ENCODE measurements around the gene LTBP1.
"Not testable (repeated sequence)": the region's sequence is repeated elsewhere in the genome, so short reads cannot be mapped to it uniquely, and the experiment has no call there.

The LTBP1 gene

DNA sequence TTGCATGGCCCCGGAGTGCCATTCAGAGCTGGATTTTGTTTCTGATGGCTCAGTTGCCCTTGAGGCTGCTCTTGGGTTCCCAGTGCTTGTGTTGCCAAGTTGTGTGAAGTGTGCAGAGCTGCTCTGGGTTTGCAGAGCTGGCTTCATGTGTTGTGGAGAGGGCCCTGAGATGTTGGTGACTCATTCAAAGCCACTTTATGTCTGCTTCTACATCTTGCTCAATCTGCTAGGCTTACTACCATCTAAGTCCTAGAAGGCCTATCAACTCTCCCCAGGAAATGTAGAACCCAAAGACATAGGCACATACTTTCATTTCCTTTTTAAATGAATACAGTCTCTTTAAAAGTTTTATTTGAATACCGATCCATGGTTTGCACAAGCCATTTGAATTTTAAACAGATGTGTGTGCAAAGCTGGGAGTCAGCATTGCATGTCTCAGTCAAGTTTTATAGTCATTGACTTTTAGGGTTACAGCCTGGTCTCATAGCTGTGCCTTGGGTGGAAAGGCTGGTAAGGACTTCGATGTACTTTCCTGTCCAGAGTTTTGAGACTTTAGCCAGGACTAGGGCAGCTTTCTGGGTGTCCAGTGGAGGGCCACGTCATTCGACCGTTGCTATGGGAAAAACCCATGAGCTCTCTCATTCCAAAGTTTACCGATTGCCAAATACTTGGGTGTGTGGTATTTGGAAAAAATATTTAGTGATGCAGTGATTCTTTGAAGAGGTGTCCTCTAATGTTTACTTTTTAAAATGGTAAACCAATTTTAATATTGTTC is 105.0 kb downstream of the LTBP1 start:
- DNase-seq, result peak; percentile 21

GRCh38 chr2:33052361-33052735 is 105.6 kb downstream of the LTBP1 start:
- DNase-seq, result no peak

GRCh38 chr2:33052795-33053194 is 106.0 kb downstream of the LTBP1 start:
- DNase-seq, result not testable (repeated sequence)

GRCh38 chr2:33056170-33056569 is 109.4 kb downstream of the LTBP1 start:
- no peak for DNase-seq

DNA sequence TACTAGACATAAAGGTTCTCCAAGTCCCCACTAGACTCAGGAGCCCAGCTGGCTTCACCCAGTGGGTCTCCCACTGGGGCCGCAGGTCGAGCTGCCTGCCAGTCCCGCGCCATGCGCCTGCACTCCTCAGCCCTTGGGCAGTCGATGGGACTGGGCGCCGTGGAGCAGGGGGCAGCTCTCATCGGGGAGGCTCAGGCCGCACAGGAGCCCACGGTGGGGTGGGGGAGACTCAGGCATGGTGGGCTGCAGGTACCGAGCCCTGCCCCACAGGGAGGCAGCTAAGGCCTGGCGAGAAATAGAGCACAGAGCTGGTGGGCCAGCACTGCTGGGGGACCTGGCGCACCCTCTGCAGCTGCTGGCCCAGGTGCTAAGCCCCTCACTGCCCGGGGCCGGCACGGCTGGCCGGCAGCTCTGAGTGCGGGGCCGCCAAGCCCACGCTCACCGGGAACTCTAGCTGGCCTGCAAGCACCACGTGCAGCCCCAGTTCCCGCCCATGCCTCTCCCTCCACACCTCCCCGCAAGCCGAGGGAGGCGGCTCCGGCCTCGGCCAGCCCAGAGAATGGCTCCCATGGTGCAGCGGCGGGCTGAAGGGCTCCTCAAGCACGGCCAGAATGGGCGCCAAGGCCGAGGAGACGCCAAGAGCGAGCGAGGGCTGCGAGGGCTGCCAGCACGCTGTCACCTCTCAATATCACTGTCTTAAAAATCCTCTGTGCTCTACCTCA is 110.7 kb downstream of the LTBP1 start:
- DNase-seq, result not testable (repeated sequence)

DNA sequence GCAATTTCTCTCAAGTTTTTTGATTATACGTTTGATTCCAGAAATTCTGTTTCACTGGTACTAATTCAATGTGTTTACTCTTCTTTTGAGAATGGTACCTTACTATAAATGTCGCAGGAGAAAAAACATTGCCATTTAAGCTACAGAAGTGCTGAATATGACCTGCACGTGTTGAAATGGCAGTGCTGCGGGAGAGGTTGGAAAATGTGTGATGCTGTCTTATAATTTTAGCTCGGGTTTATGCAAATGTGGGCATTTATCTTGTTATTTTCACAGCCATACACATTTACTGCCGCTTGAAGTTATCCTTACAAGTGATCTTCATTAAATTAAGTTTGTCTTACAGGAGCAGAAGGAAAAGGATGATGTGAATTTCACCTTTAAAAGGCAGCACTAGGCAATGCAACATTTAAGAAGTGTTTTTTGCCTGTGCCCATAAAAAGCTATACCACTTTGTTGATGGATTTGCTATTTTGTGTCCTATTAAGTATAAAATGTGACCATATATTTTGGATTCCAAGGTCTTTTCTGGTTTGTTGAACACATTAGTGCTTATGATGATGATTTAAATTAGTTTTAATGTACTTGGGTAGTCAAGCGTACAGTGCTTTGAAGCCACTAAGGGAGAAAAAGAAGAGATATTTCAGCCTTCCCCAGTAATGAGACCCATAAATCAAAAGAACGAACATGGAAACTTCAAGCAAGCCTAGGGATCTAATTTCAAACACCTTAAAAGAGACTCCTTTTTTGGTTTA is 112.1 kb downstream of the LTBP1 start:
- no peak for DNase-seq

DNA sequence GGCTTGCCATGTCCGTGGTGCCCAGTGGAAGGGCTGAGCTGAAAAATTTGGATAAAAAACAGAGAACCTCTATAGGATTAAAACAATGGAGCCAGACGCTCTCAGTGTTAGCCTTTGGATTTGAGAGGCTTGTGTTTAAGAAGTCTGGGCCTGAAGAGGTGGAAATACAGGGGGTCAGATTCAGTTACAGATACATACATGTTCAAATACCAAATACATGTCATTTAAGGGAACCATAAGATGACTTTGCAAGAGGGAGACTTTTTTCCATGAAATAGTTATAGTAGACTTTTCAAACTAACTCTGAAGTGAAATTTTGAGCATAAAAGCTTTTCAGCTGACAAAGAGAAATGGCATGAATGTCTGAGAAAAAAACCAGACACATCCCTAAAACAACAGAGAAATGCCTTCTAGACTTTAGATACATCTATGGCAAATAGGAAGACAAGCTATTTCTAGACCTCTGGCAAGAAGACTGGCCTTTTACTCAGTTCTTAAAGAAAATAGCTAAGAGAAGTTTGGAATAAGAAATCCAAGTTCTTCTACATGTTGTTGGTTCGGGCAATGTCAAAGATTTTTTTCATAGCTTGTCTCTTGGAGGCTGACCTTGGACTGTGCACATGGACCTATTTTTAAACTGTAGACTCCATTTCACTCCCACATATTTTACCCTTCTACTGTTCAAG is 112.9 kb downstream of the LTBP1 start:
- no peak for DNase-seq

GRCh38 chr2:33060405-33060804 is 113.7 kb downstream of the LTBP1 start:
- no peak for DNase-seq

GRCh38 chr2:33062665-33063250 is 116.0 kb downstream of the LTBP1 start:
- DNase-seq, result no peak

DNA sequence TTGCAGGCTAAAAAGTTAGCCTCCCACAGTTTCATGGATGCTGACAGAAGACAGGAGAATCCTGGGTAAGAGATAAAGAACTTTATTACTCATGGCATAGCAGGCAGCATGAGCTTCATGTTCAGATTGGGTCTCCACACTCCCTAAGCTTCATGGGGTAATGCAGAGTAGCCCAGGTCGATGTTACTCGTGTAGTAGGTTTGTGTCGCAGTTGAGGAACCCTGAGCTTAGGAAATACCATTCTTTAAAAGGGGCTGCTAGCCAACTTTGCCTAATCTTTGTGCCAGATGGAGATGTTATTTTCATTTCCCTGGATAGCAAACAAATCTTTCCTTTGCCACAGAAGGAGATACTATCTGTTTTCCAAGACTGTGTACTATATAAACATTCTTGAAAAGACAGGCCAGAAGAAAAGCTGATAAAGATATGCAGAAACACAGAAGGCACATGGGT is 117.6 kb downstream of the LTBP1 start:
- no peak for DNase-seq

DNA sequence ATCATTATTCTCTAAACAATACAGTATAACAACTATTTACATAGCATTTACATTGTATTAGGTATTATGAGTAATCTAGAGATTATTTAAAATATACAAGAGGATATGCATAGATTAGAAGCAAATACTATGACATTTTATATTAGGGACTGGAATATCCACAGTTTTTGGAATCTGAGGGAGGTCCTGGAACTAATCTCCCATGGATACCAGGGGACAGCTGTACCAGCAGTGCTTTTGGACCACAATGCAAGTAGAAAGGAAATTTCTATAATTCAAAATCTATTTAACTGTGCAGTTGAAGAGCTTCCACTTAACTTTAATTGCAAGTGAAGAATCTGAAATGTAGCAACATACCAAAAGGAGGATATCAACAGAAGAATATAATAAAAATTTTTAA is 120.8 kb downstream of the LTBP1 start:
- no peak for DNase-seq

GRCh38 chr2:33068261-33068660 is 121.5 kb downstream of the LTBP1 start:
- DNase-seq, result no peak

DNA sequence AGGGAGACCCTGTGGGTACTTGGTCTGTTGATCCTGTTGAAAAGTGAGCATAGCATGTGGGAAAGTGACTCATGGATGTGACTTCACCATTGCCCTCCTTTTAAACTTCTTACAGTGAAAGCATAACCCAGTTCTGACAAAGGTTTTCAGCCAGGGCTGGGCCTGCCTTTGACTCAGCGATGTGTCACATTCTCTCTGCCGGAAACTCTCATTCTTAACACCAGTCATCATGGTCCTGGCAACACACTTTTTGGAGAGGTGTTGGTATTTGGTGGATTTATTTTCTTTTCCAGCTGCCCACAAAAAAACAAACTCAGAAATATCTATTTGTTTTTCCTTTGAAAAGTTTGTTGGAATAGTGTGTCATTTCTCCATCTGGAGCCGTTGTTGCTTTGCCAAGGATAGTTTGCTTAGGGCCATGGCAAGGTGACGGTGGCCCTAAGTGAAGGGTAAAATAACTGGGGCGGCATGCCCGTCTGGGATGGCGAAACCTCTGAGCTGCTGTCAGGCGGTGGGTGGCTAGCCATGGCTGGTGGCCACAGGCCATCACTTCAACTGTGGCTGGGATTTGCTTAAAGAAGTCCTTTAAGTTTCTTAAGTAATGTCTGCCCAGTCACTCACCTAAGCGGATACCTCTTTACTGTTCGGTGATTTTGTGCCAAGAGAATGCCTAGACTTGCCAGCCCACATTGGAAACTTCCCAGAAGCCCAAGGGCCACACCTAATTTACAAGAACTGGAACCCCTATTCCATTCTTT is 123.3 kb downstream of the LTBP1 start:
- DNase-seq, result no peak

DNA sequence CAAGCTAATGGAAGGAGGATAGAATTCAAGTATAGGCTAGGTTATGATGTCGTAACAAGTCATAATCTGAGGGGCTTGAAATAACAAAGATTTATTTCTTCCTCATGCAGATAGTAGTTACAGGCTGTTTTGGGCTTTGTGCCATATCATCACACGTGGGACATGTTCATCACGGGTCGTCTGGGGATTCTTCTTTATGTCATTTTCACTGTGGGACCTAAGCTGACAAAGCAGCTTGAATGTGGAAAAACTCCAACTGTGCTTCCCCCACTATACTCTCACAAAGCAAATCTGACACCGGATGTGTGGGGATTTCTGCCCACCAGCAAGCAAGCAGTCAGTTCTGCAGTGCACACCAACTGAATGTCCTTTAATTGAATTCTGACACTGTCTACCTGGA is 124.8 kb downstream of the LTBP1 start:
- no peak for DNase-seq

- no peak for DNase-seq
These were observed 125.9 kb downstream of the LTBP1 start for GRCh38 chr2:33072614-33073013.

- DNase-seq, result no peak
These were observed 126.3 kb downstream of the LTBP1 start for GRCh38 chr2:33073018-33073417.

- no peak for DNase-seq
These were observed 127.4 kb downstream of the LTBP1 start for GRCh38 chr2:33074197-33074596.

GRCh38 chr2:33077311-33077710 is 130.6 kb downstream of the LTBP1 start:
- no peak for DNase-seq

DNA sequence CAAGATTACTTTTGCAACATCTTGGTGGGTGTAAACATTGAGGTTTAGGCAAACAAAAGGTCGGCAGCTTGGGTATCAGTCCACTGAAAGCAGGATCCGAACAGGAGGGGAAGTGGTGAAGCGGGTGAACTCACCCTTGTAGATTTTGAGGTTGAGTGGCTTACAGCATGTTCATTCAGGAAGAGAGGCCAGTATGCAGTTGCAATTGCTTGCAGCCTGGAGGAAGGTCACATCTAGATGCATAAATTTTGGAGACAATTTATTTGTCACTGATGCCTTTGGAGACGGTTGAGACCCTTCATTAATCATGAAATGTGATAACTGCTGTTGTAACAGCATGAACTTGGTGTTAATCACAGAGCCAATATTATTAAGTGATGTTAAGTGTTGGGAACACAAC is 131.1 kb downstream of the LTBP1 start:
- no peak for DNase-seq

DNA sequence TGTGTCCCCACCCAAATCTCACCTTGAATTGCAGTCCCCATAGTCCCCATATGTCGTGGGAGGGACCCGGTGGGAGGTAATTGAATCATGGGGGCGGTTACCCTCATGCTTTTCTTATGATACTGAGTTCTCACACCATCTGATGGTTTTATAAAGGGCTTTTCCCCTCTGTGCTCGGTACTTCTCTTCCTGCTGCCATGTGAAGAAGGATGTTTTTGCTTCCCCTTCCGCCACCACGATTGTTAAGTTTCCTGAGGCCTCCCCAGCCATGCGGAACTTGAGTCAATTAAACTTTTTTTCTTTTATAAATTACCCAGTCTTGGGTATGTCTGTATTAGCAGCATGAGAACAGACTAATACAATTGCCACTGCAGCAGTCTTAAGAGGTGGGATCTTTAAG is 134.9 kb downstream of the LTBP1 start:
- no peak for DNase-seq

DNA sequence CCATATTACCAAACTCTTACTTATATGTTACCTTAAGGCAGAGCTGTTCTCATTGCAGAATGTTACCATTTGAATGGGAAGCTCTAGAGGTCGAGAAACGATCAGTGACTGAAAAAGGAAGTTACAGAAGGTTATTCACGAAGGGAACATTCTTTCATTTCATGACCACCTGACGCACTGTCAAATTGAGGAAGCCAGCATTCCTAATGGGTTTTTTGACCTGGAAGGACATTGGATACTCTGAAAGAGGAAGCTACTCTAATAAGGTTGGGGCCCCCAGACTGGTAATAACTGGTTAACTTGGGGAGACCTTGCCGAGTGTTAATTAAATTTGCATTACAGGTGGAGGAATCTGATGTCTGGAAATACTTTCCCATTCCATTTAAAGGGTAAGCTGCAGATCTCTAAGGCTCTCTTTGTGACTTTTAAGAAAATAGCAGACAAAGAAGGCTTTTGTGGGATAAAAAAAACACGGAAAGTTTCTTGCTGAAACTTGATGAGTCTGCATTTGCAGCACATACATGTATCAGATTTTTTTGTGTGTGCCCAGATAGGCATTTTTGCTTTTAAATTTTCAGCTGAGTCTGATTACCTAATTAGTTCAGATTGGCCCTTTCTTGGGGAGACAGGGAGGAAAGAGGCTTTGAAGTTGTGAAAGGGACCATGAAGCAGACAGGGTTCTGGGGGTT is 137.1 kb downstream of the LTBP1 start:
- peak; percentile 9 for DNase-seq
